A549 treated with Hydrocortisone at 1 μM for 4 hours (cell line): Measurements from ENCODE around the gene WDFY2. TPM values are rescaled to one million over a fixed set of nuclear protein-coding genes. Genes with fewer than 3 reads are reported as not detected.

ENCODE experiments used
- total RNA-seq: library from RNA; stranded (reverse); fragments of 200-300 nt; extraction: Qiagen RNA extraction; gene quantifications from 5 replicates; pipeline ENCODE4 v1.2.3, GENCODE V29; 2022

The WDFY2 gene, protein sequence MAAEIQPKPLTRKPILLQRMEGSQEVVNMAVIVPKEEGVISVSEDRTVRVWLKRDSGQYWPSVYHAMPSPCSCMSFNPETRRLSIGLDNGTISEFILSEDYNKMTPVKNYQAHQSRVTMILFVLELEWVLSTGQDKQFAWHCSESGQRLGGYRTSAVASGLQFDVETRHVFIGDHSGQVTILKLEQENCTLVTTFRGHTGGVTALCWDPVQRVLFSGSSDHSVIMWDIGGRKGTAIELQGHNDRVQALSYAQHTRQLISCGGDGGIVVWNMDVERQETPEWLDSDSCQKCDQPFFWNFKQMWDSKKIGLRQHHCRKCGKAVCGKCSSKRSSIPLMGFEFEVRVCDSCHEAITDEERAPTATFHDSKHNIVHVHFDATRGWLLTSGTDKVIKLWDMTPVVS
- total RNA-seq: 2.7 to 3.7 TPM (median 3.2 TPM) in 5 replicates

DNA sequence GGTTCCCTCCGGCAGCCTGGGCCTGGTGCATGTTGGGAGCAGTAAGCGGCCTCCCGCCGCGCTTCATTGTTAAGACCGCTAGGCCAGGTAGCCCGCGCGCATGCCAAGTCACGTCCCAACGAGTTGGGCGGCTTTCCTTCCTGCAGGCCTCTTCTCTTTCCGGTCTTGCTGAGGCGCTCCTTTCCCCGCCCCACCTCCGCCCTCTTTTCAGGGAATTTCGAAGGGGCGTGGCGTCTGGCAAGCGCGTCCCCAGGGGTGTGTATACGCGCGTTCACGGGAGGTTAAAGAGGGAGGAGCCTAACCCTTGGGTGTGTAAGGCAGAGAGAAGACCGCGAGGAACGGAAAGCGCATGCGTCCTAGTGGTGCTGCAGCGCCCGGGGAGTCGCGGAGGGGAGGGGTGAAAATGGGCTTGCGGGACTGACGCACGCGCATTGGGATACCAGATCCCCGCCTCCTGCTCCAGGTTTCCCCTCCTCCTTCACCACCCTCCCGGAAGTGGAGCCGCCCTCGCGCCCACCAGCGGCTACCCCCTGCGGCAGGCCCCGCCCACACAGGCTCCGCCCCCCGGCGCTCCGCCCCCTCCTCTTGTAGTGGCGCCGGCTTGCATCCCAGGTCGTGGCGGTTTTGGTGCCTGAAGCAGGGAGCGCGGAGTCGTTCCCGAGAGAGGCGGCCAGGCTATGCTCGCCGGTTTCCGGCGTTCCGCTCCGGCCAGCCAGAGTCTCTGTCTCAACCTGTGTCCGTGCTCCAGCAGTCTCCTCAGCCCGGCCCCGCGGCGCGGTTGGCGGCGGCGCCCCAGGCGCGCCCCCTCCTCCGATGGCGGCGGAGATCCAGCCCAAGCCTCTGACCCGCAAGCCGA, at the start of gene WDFY2:
Gene WDFY2, plus strand, starts transcription at position 588 of the 856 bp plus-strand sequence. Its CDS starts 226 bp downstream, at position 814.

GRCh38 chr13:51803422-51804294, 219.4 kb downstream of the WDFY2 start, which contains the start of gene DHRS12:
Gene DHRS12 (minus strand): TSS chr13:51804163. CDS start chr13:51799659, 4,504 bp downstream.

Other genes with a start within 250 kb of the WDFY2 start
- 0.07 TPM in 1 of 5 replicates, not detected in the others for gene SERPINE3, start 244.8 kb upstream of the WDFY2 start, total RNA-seq
- 8.7 to 12.7 TPM (median 9.2 TPM) in 5 replicates for gene INTS6, start 131.4 kb upstream of the WDFY2 start, total RNA-seq
- 3.7 to 6.5 TPM (median 5.6 TPM) in 5 replicates for gene DHRS12, start 219.7 kb downstream of the WDFY2 start, total RNA-seq